Glutamatergic neuron (in vitro differentiated cells): ENCODE results near the gene HS3ST2. TPM values are rescaled to one million over a fixed set of nuclear protein-coding genes. Genes with fewer than 3 reads are reported as not detected.

Experiments
- DNase-seq: peaks from one replicate; pipeline ENCODE4 v3.0.0; 2022
- H3K27ac Mint-ChIP-seq: one replicate; pipeline ENCODE4 v1.8.0; 2020; ENCODE audit warnings: mild to moderate bottlenecking, mixed read lengths, inconsistent platforms; ENCODE audit not compliant: unreplicated experiment
- H3K27me3 Mint-ChIP-seq: one replicate; pipeline ENCODE4 v1.8.0; 2020; ENCODE audit warnings: mild to moderate bottlenecking, moderate library complexity, mixed read lengths, inconsistent platforms; ENCODE audit not compliant: unreplicated experiment
- H3K36me3 Mint-ChIP-seq: one replicate; pipeline ENCODE4 v1.8.0; 2020; ENCODE audit warnings: mild to moderate bottlenecking, mixed read lengths, inconsistent platforms; ENCODE audit not compliant: unreplicated experiment
- H3K4me1 Mint-ChIP-seq: one replicate; pipeline ENCODE4 v1.8.0; 2020; ENCODE audit warnings: mild to moderate bottlenecking, low read depth, mixed read lengths, inconsistent platforms; ENCODE audit not compliant: unreplicated experiment
- H3K4me3 Mint-ChIP-seq: one replicate; pipeline ENCODE4 v1.8.0; 2020; ENCODE audit warnings: mild to moderate bottlenecking, mixed read lengths, inconsistent platforms; ENCODE audit not compliant: unreplicated experiment
- H3K9me3 Mint-ChIP-seq: one replicate; pipeline ENCODE4 v1.8.0; 2020; ENCODE audit warnings: mild to moderate bottlenecking, moderate library complexity, mixed read lengths, inconsistent platforms; ENCODE audit not compliant: unreplicated experiment
- long read RNA-seq: library from polyadenylated mRNA; unstranded; transcript quantifications from one replicate; pipeline ENCODE4 v2.0.0, GENCODE V29; 2020; ENCODE audit not compliant: unreplicated experiment
- total RNA-seq: library from RNA; stranded (reverse); fragmentation: NEBNext Ultra II Directional; extraction: Animal tissue kit (Norgen Biotek cat#: 25700); gene quantifications from one replicate; pipeline ENCODE4 v1.2.1, GENCODE V29; 2021; ENCODE audit not compliant: unreplicated experiment
- TF ChIP-seq, protein P1 (sequence below): fragments of 200-600 bp; sonication (generic); IDR thresholded peaks from one replicate; pipeline ENCODE4 v1.5.0; 2021; ENCODE audit not compliant: partially characterized antibody, unreplicated experiment

Gene HS3ST2
- 32.5 TPM for total RNA-seq
- long read RNA-seq, transcript HS3ST2-201 (2 exons, 2,314 nt), result major isoform, 14 of 22 reads
- long read RNA-seq, partial matches to known transcripts, result 1 of 22 reads
- long read RNA-seq, other reads (novel, unspliced or antisense), result 7 of 22 reads

- peaks cover 9% of the 10 kb centered on the region for H3K27me3 Mint-ChIP-seq
- peak within 1 kb of the TSS; percentile 93 for H3K4me3 Mint-ChIP-seq
- H3K4me1 Mint-ChIP-seq, result peaks cover 2% of the 10 kb centered on the region
- peak within 1 kb of the TSS; percentile 55 for H3K27ac Mint-ChIP-seq
- DNase-seq, result peak; percentile 85
- TF ChIP-seq, protein P1, sequence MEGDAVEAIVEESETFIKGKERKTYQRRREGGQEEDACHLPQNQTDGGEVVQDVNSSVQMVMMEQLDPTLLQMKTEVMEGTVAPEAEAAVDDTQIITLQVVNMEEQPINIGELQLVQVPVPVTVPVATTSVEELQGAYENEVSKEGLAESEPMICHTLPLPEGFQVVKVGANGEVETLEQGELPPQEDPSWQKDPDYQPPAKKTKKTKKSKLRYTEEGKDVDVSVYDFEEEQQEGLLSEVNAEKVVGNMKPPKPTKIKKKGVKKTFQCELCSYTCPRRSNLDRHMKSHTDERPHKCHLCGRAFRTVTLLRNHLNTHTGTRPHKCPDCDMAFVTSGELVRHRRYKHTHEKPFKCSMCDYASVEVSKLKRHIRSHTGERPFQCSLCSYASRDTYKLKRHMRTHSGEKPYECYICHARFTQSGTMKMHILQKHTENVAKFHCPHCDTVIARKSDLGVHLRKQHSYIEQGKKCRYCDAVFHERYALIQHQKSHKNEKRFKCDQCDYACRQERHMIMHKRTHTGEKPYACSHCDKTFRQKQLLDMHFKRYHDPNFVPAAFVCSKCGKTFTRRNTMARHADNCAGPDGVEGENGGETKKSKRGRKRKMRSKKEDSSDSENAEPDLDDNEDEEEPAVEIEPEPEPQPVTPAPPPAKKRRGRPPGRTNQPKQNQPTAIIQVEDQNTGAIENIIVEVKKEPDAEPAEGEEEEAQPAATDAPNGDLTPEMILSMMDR, result no peak
- peaks cover under 1% of the 10 kb centered on the region for H3K36me3 Mint-ChIP-seq
- peaks cover 1% of the 10 kb centered on the region for H3K9me3 Mint-ChIP-seq
Observed at GRCh38 chr16:22813948-22814710, at the start of gene HS3ST2. TSS of gene HS3ST2 (plus strand) at chr16:22814162. CDS start at chr16:22814611, 449 bp downstream.

- no peaks in the 10 kb centered on the region for H3K36me3 Mint-ChIP-seq
- H3K4me1 Mint-ChIP-seq, result peaks cover 42% of the 10 kb centered on the region
- H3K9me3 Mint-ChIP-seq, result peaks cover 13% of the 10 kb centered on the region
- TF ChIP-seq, protein P1, result no peak
- H3K27ac Mint-ChIP-seq, result peak overlapping the region; percentile 95
- DNase-seq, result peak; percentile 70
- H3K4me3 Mint-ChIP-seq, result peak overlapping the region; percentile 82
- H3K27me3 Mint-ChIP-seq, result peaks cover 4% of the 10 kb centered on the region
Observed at GRCh38 chr16:22764662-22765327, 49.2 kb upstream of the HS3ST2 start.

- no peaks in the 10 kb centered on the region for H3K36me3 Mint-ChIP-seq
- TF ChIP-seq, protein P1, result no peak
- peaks cover 38% of the 10 kb centered on the region for H3K4me1 Mint-ChIP-seq
- no peak for DNase-seq
- H3K4me3 Mint-ChIP-seq, result peak overlapping the region; percentile 56
- H3K9me3 Mint-ChIP-seq, result peaks cover 13% of the 10 kb centered on the region
- peak overlapping the region; percentile 95 for H3K27ac Mint-ChIP-seq
- peaks cover 4% of the 10 kb centered on the region for H3K27me3 Mint-ChIP-seq
Observed at GRCh38 chr16:22765479-22765878, 48.5 kb upstream of the HS3ST2 start.

GRCh38 chr16:22770866-22771265, 43.1 kb upstream of the HS3ST2 start:
- no peak for DNase-seq
- TF ChIP-seq, protein P1, result no peak
- no peaks in the 10 kb centered on the region for H3K27me3 Mint-ChIP-seq
- no peak overlapping the region for H3K27ac Mint-ChIP-seq
- H3K9me3 Mint-ChIP-seq, result peaks cover 2% of the 10 kb centered on the region
- H3K4me1 Mint-ChIP-seq, result peaks cover 7% of the 10 kb centered on the region
- no peak overlapping the region for H3K4me3 Mint-ChIP-seq
- H3K36me3 Mint-ChIP-seq, result no peaks in the 10 kb centered on the region
